HG03175 (cell line): Measurements from ENCODE around the gene LIN7B.
"Not testable (repeated sequence)": the region's sequence is repeated elsewhere in the genome, so short reads cannot be mapped to it uniquely, and the experiment has no call there.

Experiments
- ATAC-seq: cut with Tn5 transposase; IDR thresholded peaks from one replicate; pipeline ENCODE4 v1.9.1; 2021; ENCODE audit warnings: mild to moderate bottlenecking, moderate library complexity; ENCODE audit not compliant: unreplicated experiment

Gene LIN7B

GRCh38 chr19:49141352-49141751, 27.2 kb downstream of the LIN7B start:
- no peak for ATAC-seq

DNA sequence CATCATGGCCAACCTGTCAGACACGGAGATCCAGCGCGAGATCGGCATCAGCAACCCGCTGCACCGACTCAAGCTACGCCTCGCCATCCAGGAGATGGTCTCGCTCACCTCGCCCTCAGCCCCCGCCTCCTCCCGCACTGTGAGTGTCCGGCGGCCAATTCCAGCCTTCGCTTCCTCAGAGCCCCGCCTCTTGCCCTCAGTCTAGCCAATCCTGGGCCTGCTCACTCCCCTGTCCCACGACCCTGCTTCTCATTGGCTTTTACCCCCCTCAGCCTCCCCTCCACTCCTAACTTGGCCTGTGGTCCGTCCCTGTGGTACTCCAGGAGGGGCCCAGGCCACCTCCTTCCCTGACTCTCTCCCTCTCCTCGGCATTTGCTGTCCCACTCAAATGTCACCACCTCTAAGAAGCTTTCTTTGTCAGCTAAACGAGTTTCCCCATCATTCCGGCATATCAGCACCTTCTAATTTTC, 28.7 kb downstream of the LIN7B start:
- no peak for ATAC-seq

- no peak for ATAC-seq
These were observed 31.6 kb downstream of the LIN7B start for GRCh38 chr19:49145573-49146407.

- ATAC-seq, result not testable (repeated sequence)
These were observed 32.2 kb downstream of the LIN7B start for GRCh38 chr19:49146408-49146770.

DNA sequence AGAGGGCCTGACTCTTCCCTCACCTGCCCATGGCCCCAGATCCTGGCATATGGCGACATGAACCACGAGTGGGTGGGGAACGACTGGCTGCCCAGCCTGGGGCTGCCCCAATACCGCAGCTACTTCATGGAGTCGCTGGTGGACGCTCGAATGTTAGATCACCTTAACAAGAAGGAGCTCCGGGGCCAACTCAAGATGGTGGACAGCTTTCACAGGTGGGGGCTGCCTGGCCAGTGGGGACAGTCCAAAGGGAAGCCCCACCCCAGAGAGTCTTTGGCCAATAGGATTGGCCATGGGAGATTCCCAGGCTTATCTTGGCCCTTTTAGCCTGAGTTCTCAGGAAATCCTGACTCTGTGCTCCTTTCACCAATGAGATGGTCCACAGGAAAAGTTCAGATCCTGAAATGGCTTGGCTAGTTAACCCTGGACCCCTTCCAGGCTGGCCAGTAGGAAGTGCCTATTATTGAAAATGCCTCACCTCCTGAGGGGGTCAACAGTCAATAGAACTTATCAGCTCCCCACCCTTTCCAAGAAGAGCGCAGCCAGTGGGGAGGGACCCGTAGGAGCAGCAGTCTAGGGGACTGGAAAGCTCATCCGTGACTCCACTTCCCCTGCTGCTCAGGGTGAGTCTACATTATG, 34.0 kb downstream of the LIN7B start:
- ATAC-seq, result no peak

- no peak for ATAC-seq
These were observed 34.8 kb downstream of the LIN7B start for GRCh38 chr19:49148784-49149651.

DNA sequence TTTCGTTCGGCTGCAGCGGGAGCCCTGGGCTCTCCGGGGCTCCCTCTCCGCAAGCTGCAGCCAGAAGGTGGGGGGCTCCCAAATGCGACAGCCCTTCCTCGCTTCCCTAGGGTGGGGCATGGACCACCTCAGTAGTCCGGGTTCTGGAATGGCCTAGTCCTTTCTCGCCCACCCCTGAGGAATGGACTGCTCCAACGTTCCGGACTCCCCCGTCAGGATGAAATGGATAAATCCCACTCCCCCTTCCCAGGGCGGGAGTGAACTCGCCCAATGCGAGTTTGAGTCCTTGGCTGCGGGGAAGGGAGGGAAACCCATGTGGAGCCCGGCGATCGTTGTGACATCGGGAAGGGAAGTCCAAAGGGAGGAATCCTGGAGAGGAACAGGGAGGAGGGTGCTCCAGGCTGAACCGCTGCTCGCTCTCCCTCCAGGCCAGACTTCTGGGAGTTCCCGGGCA, 35.5 kb downstream of the LIN7B start:
- no peak for ATAC-seq

DNA sequence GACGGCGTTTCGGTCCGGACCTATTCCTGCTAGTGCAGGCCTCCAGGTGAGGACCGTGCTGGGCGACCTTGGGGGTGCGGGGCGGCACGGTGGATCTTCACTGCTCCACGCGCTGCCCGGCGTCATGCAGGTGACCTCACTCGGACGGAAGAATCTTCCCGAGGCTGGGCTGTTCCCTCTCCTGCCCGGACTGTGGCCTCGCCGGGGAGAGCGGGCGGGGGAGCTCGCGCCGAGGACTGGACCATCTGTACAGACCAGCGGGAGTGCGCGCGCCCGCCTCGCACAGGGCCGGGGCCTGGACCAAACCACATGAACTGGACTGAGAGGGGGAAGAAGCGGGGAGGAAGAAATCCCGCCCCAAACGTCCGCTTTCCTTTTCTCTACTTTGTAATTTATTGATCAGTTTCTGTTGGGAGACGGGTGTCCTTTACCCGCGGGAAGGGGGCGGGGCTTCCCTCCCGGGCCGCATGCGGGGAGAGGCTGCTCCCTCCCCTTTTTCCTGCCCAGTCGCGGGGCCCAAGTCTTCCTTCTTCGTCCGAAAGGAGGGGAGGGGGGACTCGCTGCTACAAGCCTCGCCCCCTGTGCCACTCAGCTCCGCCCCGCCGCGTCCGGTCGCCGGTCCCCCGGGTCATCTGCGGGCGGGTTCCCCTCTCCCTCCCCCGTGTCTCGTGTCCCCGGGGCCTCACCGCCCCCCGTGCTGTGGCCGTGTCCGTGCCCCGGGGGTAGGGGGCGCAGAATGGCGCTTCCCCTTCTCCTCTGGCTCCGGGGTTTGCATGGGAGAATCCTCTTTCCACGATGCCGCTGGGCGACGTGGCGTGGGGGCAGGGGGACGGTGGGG, 36.2 kb downstream of the LIN7B start:
- no peak for ATAC-seq

GRCh38 chr19:49150944-49151243, 36.7 kb downstream of the LIN7B start:
- ATAC-seq, result no peak

GRCh38 chr19:49151267-49152118, 37.3 kb downstream of the LIN7B start:
- ATAC-seq, result no peak

DNA sequence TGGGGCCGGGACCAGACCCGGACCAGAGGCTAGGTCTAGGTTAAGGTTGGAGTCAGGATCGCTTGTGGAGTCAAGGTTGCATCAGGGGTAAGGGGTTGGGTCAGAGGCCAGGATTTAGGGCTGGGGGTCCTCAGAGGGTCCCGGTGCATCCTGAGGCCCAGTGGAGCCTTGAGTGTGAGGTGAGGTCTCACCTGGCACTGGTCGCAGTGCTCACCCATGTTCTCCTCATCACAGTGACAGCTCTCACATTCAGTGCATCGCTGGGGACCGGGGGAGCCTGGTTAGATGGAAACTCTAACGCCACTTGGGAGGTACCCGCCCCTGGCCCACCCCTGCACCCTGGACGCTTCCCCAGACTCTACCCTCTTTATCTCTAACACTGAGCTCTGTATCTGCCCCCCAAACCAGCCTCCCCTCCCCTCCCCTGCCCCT, 38.0 kb downstream of the LIN7B start:
- no peak for ATAC-seq

- no peak for ATAC-seq
These were observed 39.1 kb downstream of the LIN7B start for GRCh38 chr19:49153167-49153809.

GRCh38 chr19:49154279-49154678, 40.1 kb downstream of the LIN7B start:
- ATAC-seq, result no peak

DNA sequence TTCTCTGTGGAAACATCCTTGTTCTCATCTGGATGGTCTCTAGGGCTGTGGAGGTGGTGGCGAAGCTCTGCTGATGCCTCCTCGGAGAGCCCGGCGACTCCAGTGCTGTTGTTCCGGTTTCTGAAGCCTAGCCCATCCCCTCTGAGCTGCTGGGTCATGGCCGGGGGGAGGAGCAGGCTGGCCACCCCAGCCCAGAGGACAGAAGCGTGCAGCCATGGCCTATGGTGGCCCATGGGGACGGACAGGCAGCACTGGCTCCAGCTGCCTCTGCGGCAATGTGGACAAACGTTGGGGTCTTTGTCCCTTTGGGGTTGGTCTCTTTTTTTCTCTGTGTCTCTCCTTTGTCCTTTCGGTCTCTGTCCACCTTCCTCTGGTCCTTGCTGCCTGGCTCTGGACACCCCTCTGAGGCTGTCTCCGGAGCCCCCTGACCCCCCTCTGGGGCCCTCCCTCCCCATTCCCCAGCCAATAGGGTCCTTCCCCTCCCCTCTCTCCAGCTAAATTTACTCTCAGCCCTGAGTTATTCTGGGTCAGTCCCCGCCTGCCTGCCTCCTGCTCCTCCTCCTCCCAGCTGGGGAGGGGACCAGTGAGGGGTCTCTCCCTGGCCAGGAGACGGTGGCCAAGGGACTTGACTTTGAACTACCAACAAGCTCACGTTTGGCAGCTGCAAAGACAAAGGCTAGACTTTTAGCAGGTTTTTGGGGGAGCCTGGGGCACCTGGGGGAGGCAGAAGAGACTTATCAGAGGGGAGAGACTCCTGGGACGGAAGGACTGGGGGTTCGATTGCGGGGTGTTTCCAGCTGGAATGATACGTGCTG, 41.0 kb downstream of the LIN7B start, which contains the start of gene HRC:
Gene HRC (minus strand): TSS at position 392 of the 815 bp plus-strand sequence. CDS start 159 bp downstream, at position 233.
- no peak for ATAC-seq

DNA sequence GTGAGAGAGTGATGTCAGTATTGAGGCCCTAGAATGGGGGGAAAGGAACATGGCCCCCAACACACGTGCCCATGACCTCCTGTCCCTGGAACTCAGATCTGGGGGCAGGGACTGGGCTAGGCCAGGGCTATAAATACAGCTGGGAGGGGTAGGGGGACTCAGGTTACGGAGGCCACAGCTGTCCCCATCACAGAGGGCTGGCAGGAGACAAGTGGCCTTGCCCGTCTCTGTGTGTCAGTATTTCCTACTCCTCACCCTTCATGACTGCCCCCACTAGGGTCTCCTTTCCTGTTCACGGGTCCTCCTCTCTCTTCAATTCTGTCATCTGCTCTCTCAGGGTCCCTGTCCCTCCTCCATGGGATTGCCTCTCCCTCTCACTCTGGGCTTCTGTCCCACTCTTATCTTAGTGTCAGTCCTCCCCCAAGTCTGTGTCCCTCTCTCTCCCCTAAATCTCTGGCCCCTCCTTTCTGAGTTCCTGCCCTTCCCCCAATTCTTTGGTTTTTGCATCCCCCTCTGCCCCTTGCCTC, 41.7 kb downstream of the LIN7B start:
- ATAC-seq, result no peak

DNA sequence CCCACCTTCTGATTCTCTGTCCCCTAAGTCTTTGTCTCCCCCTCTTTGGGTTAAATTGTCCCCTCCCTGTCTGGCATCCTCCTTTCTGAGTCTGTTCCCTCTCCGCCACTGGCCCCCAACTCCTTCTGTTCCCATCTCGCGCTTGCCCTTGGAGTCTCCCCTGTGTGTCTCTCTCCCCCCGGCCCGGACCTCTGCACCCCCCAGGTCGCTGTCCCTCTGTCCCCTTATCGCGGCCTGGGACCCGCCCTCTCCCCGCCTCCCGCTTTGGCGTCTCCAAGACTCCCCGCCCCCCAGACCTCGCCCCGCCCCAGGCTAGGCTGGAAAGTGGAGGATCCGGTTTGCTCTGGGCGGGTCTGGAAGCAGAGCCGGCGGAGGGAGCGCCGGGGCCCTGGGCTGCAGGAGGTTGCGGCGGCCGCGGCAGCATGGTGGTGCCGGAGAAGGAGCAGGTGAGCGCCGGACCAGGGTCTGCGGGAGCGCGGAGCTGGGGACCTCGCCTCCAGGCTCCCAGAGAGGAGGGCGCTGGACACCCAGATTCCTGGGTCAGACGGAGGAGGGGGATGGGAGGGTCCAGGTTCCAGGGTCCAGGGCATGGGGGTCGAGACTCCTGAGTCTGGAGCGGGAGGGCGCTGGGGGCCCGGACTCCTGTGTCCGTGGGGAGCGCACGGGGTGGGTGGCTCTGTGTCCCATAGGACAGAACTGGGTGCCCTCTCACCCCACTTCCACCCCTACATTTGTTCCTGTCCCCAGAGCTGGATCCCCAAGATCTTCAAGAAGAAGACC, 43.5 kb downstream of the LIN7B start, which contains the start of gene TRPM4:
Gene TRPM4 (plus strand): TSS at position 348 of the 780 bp plus-strand sequence. CDS start 75 bp downstream, at position 423.
- ATAC-seq, result no peak
